Measurements from ENCODE around the gene CASZ1. TPM values are rescaled to one million over a fixed set of nuclear protein-coding genes. Genes with fewer than 3 reads are reported as not detected.

Gene CASZ1
- total and polyA plus RNA-seq, 2 experiments from 2014 or later: 6.2 to 6.7 TPM

- no peak overlapping the region for H3K4me2 ChIP-seq
- no peaks in the 10 kb centered on the region for H3K9me2 ChIP-seq (ENCODE audit: insufficient read depth)
- H3K27me3 ChIP-seq (ENCODE audit: insufficient read depth): no peaks in the 10 kb centered on the region
- no peaks in the 10 kb centered on the region for H4K20me1 ChIP-seq (replicated peaks; ENCODE audit: insufficient read depth)
- no peaks in the 10 kb centered on the region for H3K79me2 ChIP-seq (replicated peaks; ENCODE audit: insufficient read depth)
- ATAC-seq (no peak), DNase-seq (ENCODE audit: low spot score) (no peak)
- H2AFZ ChIP-seq: no peak overlapping the region
- H3K36me3 Mint-ChIP-seq (ENCODE audit: low read depth): no peaks in the 10 kb centered on the region
- peaks cover 5% of the 10 kb centered on the region for H3K4me1 Mint-ChIP-seq
- H3K4me3 ChIP-seq: no peak overlapping the region
- no peaks in the 10 kb centered on the region for H3F3A ChIP-seq (replicated peaks; ENCODE audit: low read depth)
- no peak overlapping the region for H3K27ac ChIP-seq (ENCODE audit: low read depth)
- no peak; a peak in 1 of 4 replicates for TF ChIP-seq CTCF (conservative IDR thresholded peaks at IDR 0.05; ENCODE audit: low read depth in 2 of 2)
- no peak for TF ChIP-seq ZNF462 (CRISPR knock-in tag; IDR thresholded peaks at IDR 0.05)
- no peak overlapping the region for H3K4me3 Mint-ChIP-seq
- H3K27ac Mint-ChIP-seq: no peak overlapping the region
- no peaks in the 10 kb centered on the region for H3K9me3 Mint-ChIP-seq
- peaks cover 11% of the 10 kb centered on the region for H3K27me3 Mint-ChIP-seq (ENCODE audit: insufficient read depth, low read depth, poor library complexity)
- H3K4me1 ChIP-seq (ENCODE audit: insufficient read depth): no peaks in the 10 kb centered on the region
- H3K36me3 ChIP-seq (ENCODE audit: insufficient read depth): no peaks in the 10 kb centered on the region
Observed at GRCh38 chr1:10751160-10751559, 45.3 kb downstream of the CASZ1 start.

- peaks cover 2% of the 10 kb centered on the region for H3K27me3 Mint-ChIP-seq (ENCODE audit: insufficient read depth, low read depth, poor library complexity)
- TF ChIP-seq EZH2 (IDR thresholded peaks at IDR 0.05; ENCODE audit: low read depth, unreplicated experiment): no peak
- TF ChIP-seq JUNB (IDR thresholded peaks at IDR 0.05; ENCODE audit: unreplicated experiment): no peak
- no peak for TF ChIP-seq ETS1 (IDR thresholded peaks at IDR 0.05)
- no peak for TF ChIP-seq CREB1 (CRISPR knock-in tag; IDR thresholded peaks at IDR 0.05; ENCODE audit: low read depth)
Observed at GRCh38 chr1:10745886-10746455, 50.5 kb downstream of the CASZ1 start.

More at GRCh38 chr1:10745886-10746455, 50.5 kb downstream of the CASZ1 start:
- Histone ChIP-seq H3K79me2 (replicated peaks; ENCODE audit: insufficient read depth) (no peaks in the 10 kb centered on the region), H3K9me2 (ENCODE audit: insufficient read depth) (no peaks in the 10 kb centered on the region), H3K4me3 (no peak overlapping the region), H3K4me1 (ENCODE audit: insufficient read depth) (no peaks in the 10 kb centered on the region), H3F3A (replicated peaks; ENCODE audit: low read depth) (no peaks in the 10 kb centered on the region), H3K36me3 (ENCODE audit: insufficient read depth) (no peaks in the 10 kb centered on the region), H2AFZ (no peak overlapping the region), H4K20me1 (replicated peaks; ENCODE audit: insufficient read depth) (no peaks in the 10 kb centered on the region), H3K27me3 (ENCODE audit: insufficient read depth) (no peaks in the 10 kb centered on the region), H3K4me2 (no peak overlapping the region), H3K27ac (ENCODE audit: low read depth) (no peak overlapping the region)
- peak; percentile 21; the same call in 1 of the 3 replicates for ATAC-seq
- H3K27ac Mint-ChIP-seq: no peak overlapping the region
- H3K9me3 Mint-ChIP-seq: no peaks in the 10 kb centered on the region
- DNase-seq (ENCODE audit: low spot score): no peak
- no peaks in the 10 kb centered on the region for H3K36me3 Mint-ChIP-seq (ENCODE audit: low read depth)
- H3K4me3 Mint-ChIP-seq: no peak overlapping the region
- H3K4me1 Mint-ChIP-seq: peaks cover 25% of the 10 kb centered on the region
